ENCODE measurements around the gene SLC35B1. TPM values are rescaled to one million over a fixed set of nuclear protein-coding genes. Genes with fewer than 3 reads are reported as not detected.

The SLC35B1 gene
- total RNA-seq, 1 donor from 2014 or later, result 42.0 TPM

DNA sequence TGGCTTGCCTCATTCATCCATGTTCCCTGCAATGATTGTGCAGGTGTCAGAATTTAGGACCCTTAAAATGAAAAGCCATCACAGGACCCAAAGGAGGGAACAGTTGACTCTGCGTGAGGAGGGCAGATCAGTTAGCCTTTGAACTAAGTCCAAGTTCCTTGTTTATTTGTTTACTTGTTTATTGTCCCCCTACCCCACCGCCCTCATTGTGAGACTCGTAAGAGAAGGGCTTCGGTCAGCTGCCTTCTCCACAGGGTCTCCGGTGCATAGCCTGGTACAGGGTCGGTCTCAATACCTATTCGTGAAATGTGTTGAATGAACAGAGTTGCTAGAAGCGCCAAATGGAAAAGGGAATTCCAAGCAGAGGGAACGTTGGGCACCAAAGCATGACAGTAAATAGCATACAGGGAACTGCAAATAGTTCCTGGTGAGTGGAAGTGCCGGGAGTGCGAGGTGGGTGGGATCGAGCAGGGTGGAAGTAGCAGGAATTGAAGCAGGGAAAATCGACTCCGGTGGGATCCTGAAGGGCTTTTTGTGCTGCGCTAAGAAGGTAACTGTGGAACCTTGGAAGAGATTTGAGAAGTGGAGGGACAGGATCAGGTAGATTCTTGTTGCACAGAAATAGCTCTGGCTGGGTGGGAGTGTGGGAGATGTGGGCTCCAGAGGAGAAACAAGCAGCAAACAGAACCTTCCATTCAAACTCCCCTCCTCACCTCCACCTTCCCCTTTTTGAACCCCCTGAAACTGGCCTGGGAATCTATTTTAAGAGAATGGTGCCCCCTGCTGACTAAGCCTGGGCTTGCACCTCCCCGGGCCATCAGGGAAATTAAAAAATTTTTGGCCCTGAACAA is 12.7 kb downstream of the SLC35B1 start:
- H3K27me3 ChIP-seq, result no peaks in the 10 kb centered on the region
- no peaks in the 10 kb centered on the region for H3K9me3 ChIP-seq
- DNase-seq (ENCODE audit: extremely low spot score in 2 of 2), result no peak
- no peak for TF ChIP-seq POLR2A (IDR thresholded peaks at IDR 0.05)
- TF ChIP-seq POLR2AphosphoS5 (IDR thresholded peaks at IDR 0.05; ENCODE audit: insufficient read depth in 1 of 2, low read depth in 1 of 2), result peak in 1 of 2 donors; percentile 42
- TF ChIP-seq, protein P1, sequence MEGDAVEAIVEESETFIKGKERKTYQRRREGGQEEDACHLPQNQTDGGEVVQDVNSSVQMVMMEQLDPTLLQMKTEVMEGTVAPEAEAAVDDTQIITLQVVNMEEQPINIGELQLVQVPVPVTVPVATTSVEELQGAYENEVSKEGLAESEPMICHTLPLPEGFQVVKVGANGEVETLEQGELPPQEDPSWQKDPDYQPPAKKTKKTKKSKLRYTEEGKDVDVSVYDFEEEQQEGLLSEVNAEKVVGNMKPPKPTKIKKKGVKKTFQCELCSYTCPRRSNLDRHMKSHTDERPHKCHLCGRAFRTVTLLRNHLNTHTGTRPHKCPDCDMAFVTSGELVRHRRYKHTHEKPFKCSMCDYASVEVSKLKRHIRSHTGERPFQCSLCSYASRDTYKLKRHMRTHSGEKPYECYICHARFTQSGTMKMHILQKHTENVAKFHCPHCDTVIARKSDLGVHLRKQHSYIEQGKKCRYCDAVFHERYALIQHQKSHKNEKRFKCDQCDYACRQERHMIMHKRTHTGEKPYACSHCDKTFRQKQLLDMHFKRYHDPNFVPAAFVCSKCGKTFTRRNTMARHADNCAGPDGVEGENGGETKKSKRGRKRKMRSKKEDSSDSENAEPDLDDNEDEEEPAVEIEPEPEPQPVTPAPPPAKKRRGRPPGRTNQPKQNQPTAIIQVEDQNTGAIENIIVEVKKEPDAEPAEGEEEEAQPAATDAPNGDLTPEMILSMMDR (IDR thresholded peaks at IDR 0.05), result peak; percentile 88 to 99 (median 97)
- intact Hi-C loops (cut with DNase I), result loop anchor here (1.0 kb wide), 1 partner anchor 127 kb away; no protein-coding TSS in a partner anchor
- peaks cover 16% of the 10 kb centered on the region for H3K4me1 ChIP-seq
- H3K27ac ChIP-seq, result no peak overlapping the region
- no peak overlapping the region for H3K4me3 ChIP-seq
- peaks cover 0 to 7% of the 10 kb centered on the region in 2 donors for H3K36me3 ChIP-seq

DNA sequence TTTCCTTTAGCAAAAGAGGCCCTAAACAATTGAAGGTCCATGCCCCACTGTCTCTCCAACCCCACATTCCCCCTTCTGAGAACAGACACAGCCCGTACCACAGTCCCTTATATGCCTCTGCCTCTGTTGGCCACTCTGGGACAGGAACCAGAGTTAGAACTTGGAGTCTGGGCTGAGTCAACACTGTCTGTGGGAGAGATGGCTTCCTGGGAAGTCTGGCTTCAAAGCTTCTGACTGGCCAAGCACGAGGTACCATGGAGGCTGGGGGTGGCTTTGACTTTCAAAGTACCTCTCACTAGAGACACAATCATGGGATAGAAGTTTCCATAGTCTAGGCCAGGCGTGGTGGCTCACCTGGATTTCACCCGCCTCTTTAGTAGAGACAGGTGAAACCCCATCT is 15.0 kb downstream of the SLC35B1 start:
- TF ChIP-seq POLR2AphosphoS5 (IDR thresholded peaks at IDR 0.05; ENCODE audit: insufficient read depth in 1 of 2, low read depth in 1 of 2), result no peak
- TF ChIP-seq, protein P1 (IDR thresholded peaks at IDR 0.05), result no peak
- no peak for DNase-seq (ENCODE audit: extremely low spot score in 2 of 2)
- Histone ChIP-seq H3K36me3 (no peaks in the 10 kb centered on the region), H3K4me1 (peaks cover 27% of the 10 kb centered on the region), H3K27me3 (no peaks in the 10 kb centered on the region), H3K9me3 (no peaks in the 10 kb centered on the region), H3K4me3 (no peak overlapping the region), H3K27ac (peak overlapping the region; percentile 84)
- intact Hi-C loops (cut with DNase I), result no loop called here

DNA sequence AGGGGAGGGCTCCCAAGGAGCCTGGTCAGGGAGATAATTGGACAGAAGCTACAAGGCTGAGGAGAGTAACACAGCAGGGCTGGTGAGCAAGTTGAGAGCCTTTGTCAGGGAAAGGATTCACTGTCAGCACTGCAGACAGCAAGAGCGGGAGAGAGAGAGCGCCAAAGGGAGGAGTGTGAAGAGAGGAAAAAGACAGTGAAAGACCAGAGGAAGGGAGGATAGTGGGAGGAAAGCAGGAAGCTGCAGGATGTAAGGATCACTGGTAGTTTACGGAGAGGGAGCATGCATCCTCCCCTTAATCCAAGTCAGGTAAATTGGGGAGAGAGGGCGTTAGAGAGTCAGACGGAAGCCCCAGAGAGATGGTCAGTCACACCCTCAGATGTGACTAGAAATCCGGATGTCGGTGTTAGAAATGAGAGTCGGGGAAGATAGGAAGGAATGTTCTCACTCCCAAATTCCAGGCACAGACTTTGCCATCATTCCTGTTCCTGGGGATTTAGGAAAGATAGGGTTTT is 16.0 kb downstream of the SLC35B1 start:
- no peaks in the 10 kb centered on the region for H3K27me3 ChIP-seq
- H3K36me3 ChIP-seq, result no peaks in the 10 kb centered on the region
- TF ChIP-seq POLR2AphosphoS5 (IDR thresholded peaks at IDR 0.05; ENCODE audit: insufficient read depth in 1 of 2, low read depth in 1 of 2), result no peak
- TF ChIP-seq POLR2A (IDR thresholded peaks at IDR 0.05), result no peak
- TF ChIP-seq, protein P1 (IDR thresholded peaks at IDR 0.05), result no peak
- intact Hi-C loops (cut with DNase I), result loop anchor here (1.0 kb wide), 1 partner anchor 13 kb away; the partner anchor contains the start of gene SPOP
- no peak for DNase-seq (ENCODE audit: extremely low spot score in 2 of 2)
- H3K4me3 ChIP-seq, result peak overlapping the region in 1 of 2 donors; percentile 20
- peak overlapping the region; percentile 84 for H3K27ac ChIP-seq
- peaks cover 27% of the 10 kb centered on the region for H3K4me1 ChIP-seq
- H3K9me3 ChIP-seq, result no peaks in the 10 kb centered on the region

DNA sequence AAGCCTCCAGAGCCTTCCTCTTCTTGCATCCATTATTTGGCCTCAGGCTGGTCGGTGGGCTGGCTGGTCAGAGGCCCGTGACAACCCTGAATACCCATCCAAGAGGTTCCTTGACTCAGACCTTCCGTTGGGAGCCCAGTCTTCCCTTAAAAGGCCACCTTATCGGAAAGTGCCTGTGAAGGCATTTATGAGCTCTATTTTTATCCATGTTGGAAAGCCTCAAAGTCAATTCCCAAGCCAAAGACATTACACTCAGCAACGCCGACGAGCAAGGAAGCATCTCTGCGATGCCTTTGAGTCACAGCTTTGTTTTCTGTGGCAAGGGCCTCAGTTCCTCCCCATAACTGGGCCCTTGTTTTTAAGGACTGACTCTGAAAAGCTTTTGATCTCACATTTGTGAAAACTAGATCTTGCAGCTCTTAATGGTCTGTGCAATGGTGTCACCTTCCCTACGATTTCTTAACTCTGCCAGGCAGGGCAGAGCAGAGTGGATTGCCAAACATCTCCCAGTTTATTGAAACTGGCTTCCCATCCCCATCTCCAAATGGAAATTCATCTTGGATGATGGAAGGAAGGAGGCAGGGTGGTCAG is 16.6 kb downstream of the SLC35B1 start:
- H3K4me1 ChIP-seq, result peaks cover 27% of the 10 kb centered on the region
- no peaks in the 10 kb centered on the region for H3K27me3 ChIP-seq
- no peaks in the 10 kb centered on the region for H3K36me3 ChIP-seq
- H3K9me3 ChIP-seq, result no peaks in the 10 kb centered on the region
- intact Hi-C loops (cut with DNase I), result loop anchor here (1.0 kb wide), 1 partner anchor 13 kb away; the partner anchor contains the start of gene SPOP
- H3K27ac ChIP-seq, result peak overlapping the region; percentile 84
- TF ChIP-seq, protein P1 (IDR thresholded peaks at IDR 0.05), result no peak
- TF ChIP-seq POLR2A (IDR thresholded peaks at IDR 0.05) (peak in 1 of 2 donors; percentile 39), POLR2AphosphoS5 (IDR thresholded peaks at IDR 0.05; ENCODE audit: insufficient read depth in 1 of 2, low read depth in 1 of 2) (peak; percentile 65 to 86)
- no peak for DNase-seq (ENCODE audit: extremely low spot score in 2 of 2)
- H3K4me3 ChIP-seq, result peak overlapping the region in 1 of 2 donors; percentile 20

All from vagina (tissue), 2 donors.